Measurements from ENCODE around the gene CEL.

The CEL gene

GRCh38 chr9:133104718-133105460, 43.1 kb downstream of the CEL start:
- no peak for TF ChIP-seq CTCF (IDR thresholded peaks at IDR 0.05; ENCODE audit: low read length, missing control alignments)
- no peak for DNase-seq (ENCODE audit: low read depth)
- H3K4me3 ChIP-seq (replicated peaks; ENCODE audit: low read depth, low read length) = no peak overlapping the region

GRCh38 chr9:133105461-133105770, 43.6 kb downstream of the CEL start:
- TF ChIP-seq CTCF (IDR thresholded peaks at IDR 0.05; ENCODE audit: low read length, missing control alignments) = no peak
- no peak overlapping the region for H3K4me3 ChIP-seq (replicated peaks; ENCODE audit: low read depth, low read length)
- DNase-seq (ENCODE audit: low read depth) = no peak

- no peak overlapping the region for H3K4me3 ChIP-seq (replicated peaks; ENCODE audit: low read depth, low read length)
- DNase-seq (ENCODE audit: low read depth) = no peak
- TF ChIP-seq CTCF (IDR thresholded peaks at IDR 0.05; ENCODE audit: low read length, missing control alignments) = no peak
These were observed 44.9 kb downstream of the CEL start for GRCh38 chr9:133106511-133107244.

GRCh38 chr9:133107245-133107722, 45.5 kb downstream of the CEL start:
- no peak for TF ChIP-seq CTCF (IDR thresholded peaks at IDR 0.05; ENCODE audit: low read length, missing control alignments)
- no peak overlapping the region for H3K4me3 ChIP-seq (replicated peaks; ENCODE audit: low read depth, low read length)
- DNase-seq (ENCODE audit: low read depth) = no peak

- no peak for DNase-seq (ENCODE audit: low read depth)
- no peak for TF ChIP-seq CTCF (IDR thresholded peaks at IDR 0.05; ENCODE audit: low read length, missing control alignments)
- H3K4me3 ChIP-seq (replicated peaks; ENCODE audit: low read depth, low read length) = no peak overlapping the region
These were observed 46.4 kb downstream of the CEL start for GRCh38 chr9:133107961-133108793.

GRCh38 chr9:133108794-133109641, 47.2 kb downstream of the CEL start:
- DNase-seq (ENCODE audit: low read depth) = no peak
- TF ChIP-seq CTCF (IDR thresholded peaks at IDR 0.05; ENCODE audit: low read length, missing control alignments) = no peak
- no peak overlapping the region for H3K4me3 ChIP-seq (replicated peaks; ENCODE audit: low read depth, low read length)

All from fibroblast of pulmonary artery (primary cell).